OCI-LY3 (cell line): ENCODE measurements around the gene OR2T34.
"Not testable (repeated sequence)": the region's sequence is repeated elsewhere in the genome, so short reads cannot be mapped to it uniquely, and the experiment has no call there.

Source experiments
- CTCF ChIP-seq: fragments of 200-600, 300-600 bp; sonication (generic); IDR thresholded peaks from 2 replicates; pipeline ENCODE4 v1.5.1; 2014; ENCODE audit warnings: antibody characterized with exemption, low read length, low read depth
- EZH2phosphoT487 ChIP-seq: fragments of 200-600 bp; shearing (Covaris generic); IDR thresholded peaks from 2 replicates; pipeline ENCODE4 v1.6.1; 2018; ENCODE audit warnings: antibody characterized with exemption, mixed run types, low read depth

DNA sequence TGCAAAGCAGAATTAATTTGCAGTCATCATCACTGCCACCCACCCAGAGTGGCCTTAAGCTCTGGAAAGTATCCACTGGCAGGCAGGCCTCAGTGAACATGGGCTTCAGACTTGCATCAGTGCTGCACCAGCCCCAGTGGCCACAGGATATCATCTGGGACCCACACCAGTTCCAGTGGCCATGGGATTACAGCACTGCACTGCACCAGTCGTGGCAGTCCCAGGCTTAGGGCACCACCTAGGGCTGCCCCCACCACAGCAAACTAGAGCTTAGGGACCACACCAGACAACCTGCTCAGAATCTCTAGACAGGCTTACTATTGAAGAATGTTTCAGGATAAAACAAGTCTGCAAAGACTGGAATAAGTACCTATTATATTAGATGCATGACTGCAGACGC is 27.2 kb downstream of the OR2T34 start:
- TF ChIP-seq CTCF, EZH2phosphoT487: not testable (repeated sequence)
